Neuronal stem cell (in vitro differentiated cells): ENCODE data around the gene C1QL1.

Source experiments
- DNase-seq: peaks from one replicate; pipeline ENCODE4 v3.0.0-alpha.2; 2013; ENCODE audit warnings: low spot score
- H2AFZ ChIP-seq: one replicate; pipeline ENCODE4 v1.6.1; 2013; ENCODE audit warnings: mild to moderate bottlenecking, low read length, inconsistent platforms
- H2AK5ac ChIP-seq: 2 replicates; pipeline ENCODE4 v1.6.1; 2013; ENCODE audit warnings: low read depth, mild to moderate bottlenecking, inconsistent platforms, low read length, moderate library complexity, mixed read lengths
- H2BK120ac ChIP-seq: 2 replicates; pipeline ENCODE4 v1.6.1; 2013; ENCODE audit warnings: low read depth, mild to moderate bottlenecking, inconsistent platforms, low read length, moderate library complexity, mixed read lengths
- H2BK12ac ChIP-seq: one replicate; pipeline ENCODE4 v1.6.1; 2013; ENCODE audit warnings: low read length, inconsistent platforms
- H2BK15ac ChIP-seq: 2 replicates; pipeline ENCODE4 v1.6.1; 2013; ENCODE audit warnings: mild to moderate bottlenecking, low read length, inconsistent platforms, mixed read lengths
- H2BK5ac ChIP-seq: one replicate; pipeline ENCODE4 v1.6.1; 2013; ENCODE audit warnings: inconsistent platforms, mild to moderate bottlenecking, low read length, moderate library complexity
- H3K14ac ChIP-seq: one replicate; pipeline ENCODE4 v1.6.1; 2013; ENCODE audit warnings: low read length, inconsistent platforms
- H3K18ac ChIP-seq: 2 replicates; pipeline ENCODE4 v1.6.1; 2013; ENCODE audit warnings: low read length, inconsistent platforms
- H3K23ac ChIP-seq: 2 replicates; pipeline ENCODE4 v1.6.1; 2013; ENCODE audit warnings: low read depth, mild to moderate bottlenecking, mixed read lengths, low read length, inconsistent platforms; ENCODE audit not compliant: poor library complexity
- H3K27ac ChIP-seq: replicated peaks from 3 replicates; pipeline ENCODE4 v1.5.1; 2013; ENCODE audit warnings: low read length, inconsistent platforms
- H3K27me3 ChIP-seq, 3 experiments: 2 replicates each; pipeline ENCODE4 v1.6.1; 2013; ENCODE audit warnings: low read length in 3 of 3, mild to moderate bottlenecking in 2 of 3, inconsistent platforms in 1 of 3, low read depth in 1 of 3, mixed read lengths in 1 of 3, moderate library complexity in 1 of 3; ENCODE audit not compliant: control insufficient read depth in 3 of 3, insufficient read depth in 3 of 3
- H3K36me3 ChIP-seq, 2 donors: replicated peaks in 1 of 2; 2 replicates each; pipeline ENCODE4 v1.6.1; 2013; ENCODE audit warnings: low read length in 2 of 2; ENCODE audit not compliant: control insufficient read depth in 2 of 2, insufficient read depth in 2 of 2
- H3K4ac ChIP-seq: 2 replicates; pipeline ENCODE4 v1.6.1; 2013; ENCODE audit warnings: inconsistent platforms, mild to moderate bottlenecking, low read length, moderate library complexity
- H3K4me1 ChIP-seq, 2 donors: 1 replicate in 1 of 2; 2 replicates in 1 of 2; pipeline ENCODE4 v1.6.1; 2013; ENCODE audit warnings: low read length in 2 of 2, low read depth in 1 of 2; ENCODE audit not compliant: control insufficient read depth in 2 of 2, insufficient read depth in 1 of 2
- H3K4me2 ChIP-seq: one replicate; pipeline ENCODE4 v1.6.1; 2013; ENCODE audit warnings: mild to moderate bottlenecking, low read length, inconsistent platforms; ENCODE audit not compliant: insufficient read depth, poor library complexity, severe bottlenecking
- H3K4me3 ChIP-seq, 2 donors: 2 replicates each; pipeline ENCODE4 v1.5.1; 2013; ENCODE audit warnings: low read length in 2 of 2, mild to moderate bottlenecking in 2 of 2, inconsistent platforms in 1 of 2, moderate library complexity in 1 of 2
- H3K79me1 ChIP-seq: one replicate; pipeline ENCODE4 v1.6.1; 2013; ENCODE audit warnings: low read depth, mild to moderate bottlenecking, inconsistent platforms, low read length, moderate library complexity
- H3K9ac ChIP-seq: one replicate; pipeline ENCODE4 v1.6.1; 2013; ENCODE audit warnings: mild to moderate bottlenecking, low read depth, low read length, inconsistent platforms; ENCODE audit not compliant: poor library complexity
- H3K9me3 ChIP-seq, 2 donors: replicated peaks in 1 of 2; 2 replicates each; pipeline versions ENCODE3 to v1.6.1; 2013; ENCODE audit warnings: low read length in 2 of 2, mild to moderate bottlenecking in 2 of 2, inconsistent platforms in 1 of 2, low read depth in 1 of 2, mixed read lengths in 1 of 2, moderate library complexity in 1 of 2; ENCODE audit not compliant: control insufficient read depth in 2 of 2, insufficient read depth in 1 of 2
- H4K8ac ChIP-seq: one replicate; pipeline ENCODE4 v1.6.1; 2013; ENCODE audit warnings: low read depth, mild to moderate bottlenecking, inconsistent platforms, low read length, moderate library complexity
- H4K91ac ChIP-seq: one replicate; pipeline ENCODE4 v1.6.1; 2013; ENCODE audit warnings: low read length, low read depth, mild to moderate bottlenecking, inconsistent platforms; ENCODE audit not compliant: poor library complexity
- WGBS, 2 donors: extraction: QIAGEN DNeasy Blood & Tissue Kit; methylation state at CpG; one replicate each; pipeline ENCODE4 v1.1.7; 2013; ENCODE audit warnings: missing lambda C conversion rate in 2 of 2, mixed read lengths in 1 of 2; ENCODE audit not compliant: insufficient read length in 2 of 2, insufficient replicate concordance in 1 of 2; ENCODE audit errors: extremely low coverage in 2 of 2; 5-methylcytosine and 5-hydroxymethylcytosine counted together

C1QL1 gene

DNA sequence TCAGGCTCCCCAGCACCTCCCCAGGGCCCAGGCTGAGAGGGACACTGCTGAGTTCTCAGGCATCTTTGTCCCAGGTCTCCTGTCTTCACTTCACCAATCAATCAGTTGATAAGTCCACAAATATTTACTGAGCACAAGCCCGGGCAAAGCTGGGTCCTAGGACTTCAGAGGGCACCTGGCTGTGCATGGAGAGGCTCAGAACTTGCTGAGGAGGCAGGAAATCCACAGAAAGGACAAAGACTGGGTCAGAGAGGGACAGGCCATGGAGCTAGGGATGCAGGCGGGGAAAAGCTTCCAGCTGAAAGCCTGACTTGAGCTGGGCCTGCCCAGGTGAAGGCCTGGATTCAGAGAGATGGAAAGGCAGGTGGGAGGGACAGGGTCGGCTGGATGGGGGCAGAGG lies 33.2 kb upstream of the C1QL1 start:
- Histone ChIP-seq H3K18ac (no peak overlapping the region), H3K27ac (no peak overlapping the region), H2BK12ac (no peak overlapping the region), H3K27me3 (peaks cover 0 to 27% (median 0%) of the 10 kb centered on the region in 3 experiments), H3K23ac (no peak overlapping the region), H3K4ac (no peak overlapping the region), H3K4me3 (no peak overlapping the region), H2BK5ac (no peak overlapping the region), H2BK120ac (no peak overlapping the region), H3K9me3 (peaks cover 1 to 7% of the 10 kb centered on the region in 2 donors), H3K4me1 (peaks cover 14 to 15% of the 10 kb centered on the region in 2 donors), H2BK15ac (peak overlapping the region; percentile 27), H3K79me1 (peaks cover 2% of the 10 kb centered on the region), H3K9ac (no peak overlapping the region), H3K4me2 (no peak overlapping the region), H2AK5ac (no peak overlapping the region), H3K36me3 (no peaks in the 10 kb centered on the region), H2AFZ (no peak overlapping the region), H3K14ac (no peak overlapping the region), H4K91ac (no peak overlapping the region), H4K8ac (no peak overlapping the region)
- WGBS, 2 donors: no CpG with 5 or more reads among the region's 3 CpGs
- DNase-seq: no peak

DNA sequence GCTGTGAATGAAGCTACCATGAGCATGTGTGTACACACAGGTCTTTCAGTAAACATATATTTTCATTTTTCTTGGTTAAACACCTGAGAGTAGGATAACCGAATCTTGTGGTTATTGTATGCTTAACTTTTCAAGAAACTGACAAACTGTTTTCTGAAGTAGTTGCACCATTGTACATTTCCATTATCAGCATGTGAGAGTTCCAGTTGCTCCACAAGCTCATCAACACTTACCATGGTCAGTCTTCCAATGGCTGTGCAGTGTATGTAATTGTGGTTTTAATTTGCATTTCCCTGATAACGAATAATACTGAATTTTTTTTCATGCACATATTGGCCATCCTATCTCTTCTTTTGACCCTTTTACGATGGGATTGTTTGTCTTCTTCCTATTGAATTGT lies 31.3 kb upstream of the C1QL1 start:
- Histone ChIP-seq H4K8ac (no peak overlapping the region), H3K9me3 (peaks cover 1 to 7% of the 10 kb centered on the region in 2 donors), H3K4me1 (peaks cover 13 to 14% of the 10 kb centered on the region in 2 donors), H3K27me3 (peaks cover 0 to 33% (median 0%) of the 10 kb centered on the region in 3 experiments), H3K4me3 (no peak overlapping the region), H3K79me1 (peaks cover under 1% of the 10 kb centered on the region), H2BK12ac (no peak overlapping the region), H2AFZ (no peak overlapping the region), H3K27ac (no peak overlapping the region), H3K9ac (no peak overlapping the region), H2BK15ac (no peak overlapping the region), H3K36me3 (no peaks in the 10 kb centered on the region), H3K18ac (no peak overlapping the region), H3K4ac (no peak overlapping the region), H4K91ac (no peak overlapping the region), H2BK120ac (no peak overlapping the region), H2AK5ac (no peak overlapping the region), H3K4me2 (no peak overlapping the region), H3K14ac (no peak overlapping the region), H2BK5ac (no peak overlapping the region), H3K23ac (no peak overlapping the region)
- DNase-seq: no peak
- WGBS, 2 donors: no CpG with 5 or more reads among the region's 3 CpGs

DNA sequence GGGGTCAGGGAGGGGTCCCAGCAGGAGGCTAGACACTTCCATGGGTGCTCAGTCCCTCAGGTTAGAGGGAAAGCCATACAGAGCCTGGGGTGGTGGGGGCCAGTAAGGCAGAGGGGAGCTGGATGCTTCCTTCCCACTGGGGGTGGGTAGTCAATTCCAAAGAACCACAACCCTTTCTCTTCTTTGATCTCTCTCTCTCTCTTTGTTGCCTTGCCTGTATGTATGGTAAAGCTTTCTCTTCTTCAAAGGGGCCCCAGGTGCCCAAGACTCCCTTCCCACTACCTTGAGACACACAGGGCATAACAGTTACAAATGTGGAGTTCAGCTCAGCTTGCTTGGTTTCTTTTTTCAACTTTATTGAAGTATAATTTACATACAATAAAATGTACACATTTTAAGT lies 30.5 kb upstream of the C1QL1 start:
- Histone ChIP-seq H2BK15ac (no peak overlapping the region), H3K9me3 (peaks cover 1 to 7% of the 10 kb centered on the region in 2 donors), H3K4me1 (peaks cover 5 to 6% of the 10 kb centered on the region in 2 donors), H3K27ac (no peak overlapping the region), H3K4ac (no peak overlapping the region), H3K18ac (no peak overlapping the region), H2BK12ac (no peak overlapping the region), H2AK5ac (peak overlapping the region; percentile 51), H2BK5ac (no peak overlapping the region), H3K4me2 (no peak overlapping the region), H4K91ac (no peak overlapping the region), H4K8ac (no peak overlapping the region), H2BK120ac (no peak overlapping the region), H3K9ac (no peak overlapping the region), H3K27me3 (peaks cover 0 to 34% (median 0%) of the 10 kb centered on the region in 3 experiments), H2AFZ (no peak overlapping the region), H3K4me3 (no peak overlapping the region), H3K14ac (no peak overlapping the region), H3K23ac (no peak overlapping the region), H3K79me1 (no peaks in the 10 kb centered on the region), H3K36me3 (no peaks in the 10 kb centered on the region)
- DNase-seq: no peak

DNA sequence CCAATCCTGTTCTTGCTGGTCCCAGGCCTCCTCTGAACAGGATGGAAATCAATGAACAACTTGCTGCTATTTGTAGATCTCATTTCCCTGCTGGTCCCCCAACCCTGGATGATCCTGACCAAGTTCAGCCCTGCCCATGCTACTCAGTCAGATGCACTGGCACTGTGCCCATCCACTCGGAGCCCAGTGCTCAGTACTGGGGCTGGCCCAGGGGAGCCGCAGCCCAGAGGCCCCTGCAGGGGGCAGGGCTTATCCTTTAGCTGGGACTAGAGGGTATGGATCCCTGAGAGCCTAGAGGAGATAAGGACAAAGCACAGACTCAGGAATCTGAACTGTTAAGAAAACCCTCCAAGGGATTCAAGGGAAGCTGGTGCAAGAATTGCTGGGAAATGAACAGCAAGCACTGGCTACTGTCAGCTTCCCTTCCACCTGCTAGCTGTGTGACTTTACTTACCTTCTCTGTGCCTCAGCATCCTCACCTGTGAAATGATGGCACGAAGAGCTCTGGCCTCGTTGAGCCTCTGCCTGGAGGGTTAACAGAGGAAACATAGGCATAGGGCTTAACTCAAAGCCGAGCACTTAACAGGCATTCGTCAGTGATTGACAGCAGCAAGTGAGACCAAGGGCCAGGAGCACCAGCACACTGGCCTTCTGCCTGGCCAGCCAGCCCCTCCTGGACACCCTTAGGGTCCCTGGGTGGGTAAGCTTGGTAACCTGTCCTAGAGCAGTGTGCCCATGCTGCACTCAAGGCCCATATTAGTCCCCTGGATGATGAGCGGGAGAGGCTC lies 29.8 kb upstream of the C1QL1 start:
- Histone ChIP-seq H3K4me3 (no peak overlapping the region), H2BK5ac (no peak overlapping the region), H3K27ac (no peak overlapping the region)

More for the DNA sequence above, 29.8 kb upstream of the C1QL1 start:
- Histone ChIP-seq H3K4ac (no peak overlapping the region), H2AFZ (no peak overlapping the region), H4K91ac (no peak overlapping the region), H3K23ac (no peak overlapping the region), H3K9ac (no peak overlapping the region), H3K14ac (no peak overlapping the region), H3K9me3 (peaks cover 1 to 7% of the 10 kb centered on the region in 2 donors), H3K4me1 (peaks cover 0 to 3% of the 10 kb centered on the region in 2 donors), H3K36me3 (no peaks in the 10 kb centered on the region), H2BK120ac (no peak overlapping the region), H4K8ac (no peak overlapping the region), H2BK12ac (no peak overlapping the region), H2BK15ac (no peak overlapping the region), H3K4me2 (no peak overlapping the region), H3K18ac (peak overlapping the region; percentile 21), H3K79me1 (no peaks in the 10 kb centered on the region), H3K27me3 (peaks cover 0 to 32% (median 0%) of the 10 kb centered on the region in 3 experiments), H2AK5ac (peak overlapping the region; percentile 51)
- WGBS, 2 donors: no CpG with 5 or more reads among the region's 7 CpGs
- no peak for DNase-seq
